BE2C (cell line): ENCODE measurements around the gene POLR3A. TPM values are rescaled to one million over a fixed set of nuclear protein-coding genes. Genes with fewer than 3 reads are reported as not detected.
"Not testable (repeated sequence)": the region's sequence is repeated elsewhere in the genome, so short reads cannot be mapped to it uniquely, and the experiment has no call there.

Experiments used
- DNase-seq: peaks from one replicate; pipeline ENCODE4 v3.0.0-alpha.2; 2020
- H3K27me3 ChIP-seq: fragments of 250-450 bp; sonication (Bioruptor Pico); 2 replicates; pipeline ENCODE4 v1.5.1; 2020; ENCODE audit warnings: mild to moderate bottlenecking
- H3K36me3 ChIP-seq: fragments of 250-450 bp; sonication (Bioruptor Pico); 2 replicates; pipeline ENCODE4 v1.5.1; 2020; ENCODE audit warnings: mild to moderate bottlenecking
- H3K4me1 ChIP-seq: fragments of 250-450 bp; sonication (Bioruptor Pico); 2 replicates; pipeline ENCODE4 v1.5.1; 2020
- H3K4me3 ChIP-seq: 2 replicates; pipeline ENCODE4 v1.5.1; 2011; ENCODE audit warnings: low read depth, low read length
- H3K9me3 ChIP-seq: fragments of 250-450 bp; sonication (Bioruptor Pico); 2 replicates; pipeline ENCODE4 v1.5.1; 2020
- CTCF ChIP-seq: IDR thresholded peaks from 2 replicates; pipeline ENCODE4 v1.5.1; 2012; ENCODE audit warnings: mild to moderate bottlenecking, low read depth, low read length
- polyA plus RNA-seq: library from polyadenylated mRNA; unstranded; fragments of >200 nt; gene quantifications from one replicate; pipeline ENCODE4 v1.2.1, GENCODE V29; 2012; ENCODE audit warnings: low read depth, missing spikeins; ENCODE audit not compliant: insufficient read length, insufficient read depth

POLR3A gene
- 36.8 TPM for polyA plus RNA-seq

DNA sequence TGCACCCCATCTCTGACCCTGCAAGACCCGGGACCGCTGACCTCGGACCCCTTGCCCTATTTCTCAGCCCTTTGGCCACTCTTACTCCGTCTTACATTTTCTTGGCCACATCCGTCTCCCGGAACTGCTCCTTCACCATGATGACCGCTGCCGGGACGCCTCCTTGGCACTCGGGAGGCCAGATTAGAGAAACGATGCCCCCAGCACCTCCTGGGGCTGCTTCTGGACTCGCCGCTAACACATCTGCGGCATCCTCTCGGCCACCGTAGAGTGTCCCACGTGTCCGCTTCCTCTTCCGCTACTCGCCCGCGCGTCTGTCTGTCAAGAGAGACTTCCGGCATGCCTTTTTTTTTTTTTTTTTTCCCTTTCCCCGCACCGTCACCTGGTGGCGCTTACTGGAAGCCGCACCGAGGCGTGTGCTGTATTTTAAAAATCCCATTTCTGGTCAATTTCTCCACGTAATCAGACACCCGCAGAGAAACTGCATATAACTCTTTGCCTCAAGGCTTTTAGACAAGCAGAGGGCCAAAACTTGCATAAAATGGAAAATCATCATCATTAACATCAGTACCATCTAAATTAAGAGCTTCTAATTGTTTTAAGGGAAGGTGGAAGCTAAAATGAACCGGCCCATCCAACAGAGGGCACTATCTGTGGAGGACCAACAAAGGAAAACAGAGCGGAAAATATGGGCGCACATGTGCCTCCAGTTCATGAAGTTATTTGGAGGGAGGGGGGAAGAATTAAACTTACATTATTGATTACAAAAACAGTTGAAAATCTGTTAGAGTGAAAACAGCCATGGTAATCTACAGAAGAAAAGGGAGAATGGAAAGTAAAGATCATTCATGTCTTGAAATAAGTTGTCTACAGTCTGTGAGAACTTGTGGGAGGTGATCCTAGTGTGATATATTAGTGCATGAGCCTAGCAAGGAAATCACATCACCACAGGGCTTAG lies at the start of gene POLR3A:
TSS of gene POLR3A (minus strand) at position 247 of the 958 bp plus-strand sequence. CDS start at position 139, 108 bp downstream.
- no peaks in the 10 kb centered on the region for H3K27me3 ChIP-seq
- peaks cover 7% of the 10 kb centered on the region for H3K4me1 ChIP-seq
- H3K4me3 ChIP-seq: peak within 1 kb of the TSS; percentile 99
- peak; percentile 65 for TF ChIP-seq CTCF
- peak; percentile 94 for DNase-seq
- H3K9me3 ChIP-seq: no peaks in the 10 kb centered on the region
- peaks cover 30% of the 10 kb centered on the region for H3K36me3 ChIP-seq

DNA sequence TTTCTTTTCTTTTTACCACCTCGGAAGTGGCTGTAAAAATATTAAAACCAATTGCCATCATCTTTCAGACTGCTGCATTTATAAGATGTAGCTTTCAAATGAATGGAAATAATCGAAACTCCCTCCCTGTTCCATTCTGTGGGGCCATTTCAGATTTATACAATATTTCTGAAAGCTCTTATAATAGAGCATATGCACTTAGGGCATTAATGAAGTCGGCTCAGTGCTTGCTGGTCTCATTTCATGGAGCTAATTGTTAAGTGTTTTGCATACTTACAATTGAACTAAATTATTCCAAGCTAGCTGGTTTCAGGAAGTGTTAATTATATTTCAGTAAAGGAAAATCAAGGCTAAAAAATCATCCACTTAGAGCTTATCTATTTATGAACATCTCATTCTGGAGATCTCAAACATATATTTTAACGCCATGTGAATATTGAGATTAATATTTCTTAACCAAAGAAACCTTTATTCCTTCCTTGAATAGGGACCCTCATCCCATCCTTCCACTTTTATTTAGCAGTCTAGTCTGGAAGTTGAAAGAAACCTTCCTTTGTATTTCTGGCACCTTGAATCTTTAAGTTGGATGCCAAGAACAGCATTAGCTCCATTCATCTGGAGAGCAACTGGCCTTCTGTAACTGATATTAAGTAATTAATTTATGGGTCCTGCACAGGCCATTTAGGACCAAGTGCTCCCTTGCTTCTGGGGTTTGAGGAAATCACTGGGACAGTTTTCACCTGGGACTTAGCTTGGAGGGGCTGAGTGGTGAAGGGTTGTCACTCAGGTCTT lies 49.4 kb upstream of the POLR3A start:
- DNase-seq: no peak
- TF ChIP-seq CTCF: no peak

GRCh38 chr10:78075806-78076205 lies 46.5 kb upstream of the POLR3A start:
- H3K27me3 ChIP-seq, DNase-seq: not testable (repeated sequence)

More for the DNA sequence above, 49.4 kb upstream of the POLR3A start:
- H3K27me3 ChIP-seq: no peaks in the 10 kb centered on the region
- no peak overlapping the region for H3K4me3 ChIP-seq
- no peaks in the 10 kb centered on the region for H3K36me3 ChIP-seq
- no peaks in the 10 kb centered on the region for H3K9me3 ChIP-seq
- 0 out of 2 replicates have a peak, but pooled peaks cover 2% of the 10 kb centered on the region for H3K4me1 ChIP-seq

GRCh38 chr10:78072504-78072903 lies 43.2 kb upstream of the POLR3A start:
- no peak for DNase-seq
- no peaks in the 10 kb centered on the region for H3K27me3 ChIP-seq

More at GRCh38 chr10:78075806-78076205, 46.5 kb upstream of the POLR3A start:
- not testable (repeated sequence) for H3K9me3 ChIP-seq, H3K4me1 ChIP-seq, H3K36me3 ChIP-seq, H3K4me3 ChIP-seq

DNA sequence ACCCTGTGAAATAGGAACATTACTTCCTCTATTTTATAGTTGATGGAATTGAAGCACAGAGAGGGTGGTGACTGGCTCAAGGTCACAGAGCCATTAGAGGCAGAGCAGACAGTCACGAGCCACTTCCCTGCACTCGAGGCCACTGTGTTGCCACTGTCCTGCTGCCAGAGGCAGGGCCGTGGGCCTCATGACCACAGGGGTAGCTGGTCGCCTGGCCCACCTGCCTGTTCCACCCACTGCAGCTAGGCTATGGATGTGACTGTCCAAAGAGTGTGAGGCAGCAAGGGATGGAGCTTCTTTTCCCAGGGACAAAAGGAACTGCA lies 42.5 kb upstream of the POLR3A start:
- H3K4me1 ChIP-seq: no peaks in the 10 kb centered on the region
- no peak for TF ChIP-seq CTCF
- H3K4me3 ChIP-seq: no peak overlapping the region
- H3K27me3 ChIP-seq: no peaks in the 10 kb centered on the region
- H3K9me3 ChIP-seq: no peaks in the 10 kb centered on the region
- DNase-seq: no peak
- H3K36me3 ChIP-seq: no peaks in the 10 kb centered on the region

More at GRCh38 chr10:78072504-78072903, 43.2 kb upstream of the POLR3A start:
- no peak overlapping the region for H3K4me3 ChIP-seq
- H3K9me3 ChIP-seq: no peaks in the 10 kb centered on the region
- no peaks in the 10 kb centered on the region for H3K36me3 ChIP-seq
- TF ChIP-seq CTCF: no peak
- H3K4me1 ChIP-seq: no peaks in the 10 kb centered on the region

GRCh38 chr10:78071140-78071856 lies 42.0 kb upstream of the POLR3A start:
- Histone ChIP-seq H3K27me3 (no peaks in the 10 kb centered on the region), H3K36me3 (no peaks in the 10 kb centered on the region), H3K4me3 (no peak overlapping the region), H3K9me3 (no peaks in the 10 kb centered on the region), H3K4me1 (no peaks in the 10 kb centered on the region)
- TF ChIP-seq CTCF: no peak
- no peak for DNase-seq
